Head of caudate nucleus (tissue), 42 donors: ENCODE results near the gene GRID1.

Source experiments
- DNase-seq, 42 donors: peaks; one replicate each; pipeline versions ENCODE4 v3.0.0 to v3.0.0-alpha.2; 2020 to 2021; ENCODE audit warnings: mixed read lengths in 7 of 42
- intact Hi-C: fragments of 100-400 bp; cut with DNase I; formaldehyde crosslinking; loops from one replicate; pipeline ENCODE4 v1.15.0; 2022

Gene GRID1

GRCh38 chr10:86203162-86203905 lies 163.3 kb downstream of the GRID1 start:
- DNase-seq = peak in 14 of 42 donors; percentile 16 to 71 (median 44)
- intact Hi-C loops = no loop called here

- intact Hi-C loops = no loop called here
- peak in 6 of 42 donors; percentile 0 to 30 (median 12) for DNase-seq
Measured at GRCh38 chr10:86202226-86202735, 164.3 kb downstream of the GRID1 start.

GRCh38 chr10:86200867-86201266 lies 165.7 kb downstream of the GRID1 start:
- intact Hi-C loops = no loop called here
- DNase-seq = no peak

GRCh38 chr10:86200269-86200668 lies 166.3 kb downstream of the GRID1 start:
- DNase-seq = peak in 3 of 42 donors; percentile 3 to 11 (median 5)
- intact Hi-C loops = no loop called here

- intact Hi-C loops = no loop called here
- no peak for DNase-seq
Measured at GRCh38 chr10:86199041-86199440, 167.6 kb downstream of the GRID1 start.

- intact Hi-C loops = no loop called here
- DNase-seq = peak in 7 of 42 donors; percentile 1 to 12 (median 7)
Measured at GRCh38 chr10:86198271-86198670, 168.3 kb downstream of the GRID1 start.

GRCh38 chr10:86197166-86197790 lies 169.3 kb downstream of the GRID1 start:
- peak in 15 of 42 donors; percentile 1 to 38 (median 12) for DNase-seq
- intact Hi-C loops = no loop called here

- intact Hi-C loops = no loop called here
- peak in 9 of 42 donors; percentile 4 to 41 (median 20) for DNase-seq
Measured at GRCh38 chr10:86195521-86196157, 171.0 kb downstream of the GRID1 start.

- intact Hi-C loops = no loop called here
- peak in 9 of 42 donors; percentile 3 to 39 (median 12) for DNase-seq
Measured at GRCh38 chr10:86194684-86195083, 171.9 kb downstream of the GRID1 start.

- DNase-seq = peak in 9 of 42 donors; percentile 1 to 20 (median 7)
Measured at GRCh38 chr10:86193841-86194240, 172.8 kb downstream of the GRID1 start.

GRCh38 chr10:86192691-86193090 lies 173.9 kb downstream of the GRID1 start:
- intact Hi-C loops = no loop called here
- peak in 5 of 42 donors; percentile 2 to 27 (median 7) for DNase-seq

More at GRCh38 chr10:86193841-86194240, 172.8 kb downstream of the GRID1 start:
- intact Hi-C loops = no loop called here

GRCh38 chr10:86192147-86192546 lies 174.4 kb downstream of the GRID1 start:
- DNase-seq = peak in 4 of 42 donors; percentile 2 to 26 (median 4)

GRCh38 chr10:86191686-86192085 lies 174.9 kb downstream of the GRID1 start:
- intact Hi-C loops = no loop called here
- peak in 7 of 42 donors; percentile 2 to 15 (median 7) for DNase-seq

More at GRCh38 chr10:86192147-86192546, 174.4 kb downstream of the GRID1 start:
- intact Hi-C loops = no loop called here

- intact Hi-C loops = no loop called here
Measured at GRCh38 chr10:86191166-86191565, 175.4 kb downstream of the GRID1 start.

GRCh38 chr10:86190291-86190690 lies 176.3 kb downstream of the GRID1 start:
- peak in 7 of 42 donors; percentile 0 to 16 (median 4) for DNase-seq
- intact Hi-C loops = no loop called here

More at GRCh38 chr10:86191166-86191565, 175.4 kb downstream of the GRID1 start:
- DNase-seq = peak in 7 of 42 donors; percentile 1 to 35 (median 10)

GRCh38 chr10:86189891-86190290 lies 176.7 kb downstream of the GRID1 start:
- intact Hi-C loops = loop anchor here (10.0 kb wide), 1 partner anchor 75 kb away; no protein-coding TSS in a partner anchor
- peak in 9 of 42 donors; percentile 3 to 19 (median 8) for DNase-seq

GRCh38 chr10:86188796-86189558 lies 177.6 kb downstream of the GRID1 start:
- peak in 12 of 42 donors; percentile 7 to 44 (median 18) for DNase-seq

GRCh38 chr10:86188326-86188725 lies 178.3 kb downstream of the GRID1 start:
- peak in 41 of 42 donors; percentile 13 to 82 (median 59) for DNase-seq

More at GRCh38 chr10:86188796-86189558, 177.6 kb downstream of the GRID1 start:
- intact Hi-C loops = loop anchor here (10.0 kb wide), 1 partner anchor 76 kb away; no protein-coding TSS in a partner anchor

More at GRCh38 chr10:86188326-86188725, 178.3 kb downstream of the GRID1 start:
- intact Hi-C loops = loop anchor here (10.0 kb wide), 1 partner anchor 76 kb away; no protein-coding TSS in a partner anchor
